Fibroblast of mammary gland (primary cell): ENCODE results near the gene POU2F3.

ENCODE experiments used
- DNase-seq: peaks from one replicate; pipeline ENCODE4 v3.0.0-alpha.2; 2010; ENCODE audit warnings: low read depth
- H3K4me3 ChIP-seq: 2 replicates; pipeline ENCODE4 v1.5.1; 2011; ENCODE audit warnings: low read depth, mild to moderate bottlenecking, low read length, moderate library complexity; ENCODE audit not compliant: control insufficient read depth
- TF ChIP-seq, protein P1 (sequence below): conservative IDR thresholded peaks from 2 replicates; pipeline ENCODE4 v1.5.1; 2011; ENCODE audit warnings: low read depth, low read length, inconsistent platforms; ENCODE audit not compliant: control insufficient read depth, insufficient read depth

POU2F3 gene

GRCh38 chr11:120209746-120210625 is 30.0 kb upstream of the POU2F3 start:
- TF ChIP-seq, protein P1, sequence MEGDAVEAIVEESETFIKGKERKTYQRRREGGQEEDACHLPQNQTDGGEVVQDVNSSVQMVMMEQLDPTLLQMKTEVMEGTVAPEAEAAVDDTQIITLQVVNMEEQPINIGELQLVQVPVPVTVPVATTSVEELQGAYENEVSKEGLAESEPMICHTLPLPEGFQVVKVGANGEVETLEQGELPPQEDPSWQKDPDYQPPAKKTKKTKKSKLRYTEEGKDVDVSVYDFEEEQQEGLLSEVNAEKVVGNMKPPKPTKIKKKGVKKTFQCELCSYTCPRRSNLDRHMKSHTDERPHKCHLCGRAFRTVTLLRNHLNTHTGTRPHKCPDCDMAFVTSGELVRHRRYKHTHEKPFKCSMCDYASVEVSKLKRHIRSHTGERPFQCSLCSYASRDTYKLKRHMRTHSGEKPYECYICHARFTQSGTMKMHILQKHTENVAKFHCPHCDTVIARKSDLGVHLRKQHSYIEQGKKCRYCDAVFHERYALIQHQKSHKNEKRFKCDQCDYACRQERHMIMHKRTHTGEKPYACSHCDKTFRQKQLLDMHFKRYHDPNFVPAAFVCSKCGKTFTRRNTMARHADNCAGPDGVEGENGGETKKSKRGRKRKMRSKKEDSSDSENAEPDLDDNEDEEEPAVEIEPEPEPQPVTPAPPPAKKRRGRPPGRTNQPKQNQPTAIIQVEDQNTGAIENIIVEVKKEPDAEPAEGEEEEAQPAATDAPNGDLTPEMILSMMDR: no peak
- no peak for DNase-seq

GRCh38 chr11:120210626-120211521 is 29.1 kb upstream of the POU2F3 start, which contains the start of gene OAF:
OAF (plus strand) TSS chr11:120211032; CDS start chr11:120211280, 248 bp downstream.
- H3K4me3 ChIP-seq: peak within 1 kb of the TSS; percentile 83
- DNase-seq: peak; percentile 88
- TF ChIP-seq, protein P1: no peak

More at GRCh38 chr11:120209746-120210625, 30.0 kb upstream of the POU2F3 start:
- H3K4me3 ChIP-seq: peak overlapping the region; percentile 54

DNA sequence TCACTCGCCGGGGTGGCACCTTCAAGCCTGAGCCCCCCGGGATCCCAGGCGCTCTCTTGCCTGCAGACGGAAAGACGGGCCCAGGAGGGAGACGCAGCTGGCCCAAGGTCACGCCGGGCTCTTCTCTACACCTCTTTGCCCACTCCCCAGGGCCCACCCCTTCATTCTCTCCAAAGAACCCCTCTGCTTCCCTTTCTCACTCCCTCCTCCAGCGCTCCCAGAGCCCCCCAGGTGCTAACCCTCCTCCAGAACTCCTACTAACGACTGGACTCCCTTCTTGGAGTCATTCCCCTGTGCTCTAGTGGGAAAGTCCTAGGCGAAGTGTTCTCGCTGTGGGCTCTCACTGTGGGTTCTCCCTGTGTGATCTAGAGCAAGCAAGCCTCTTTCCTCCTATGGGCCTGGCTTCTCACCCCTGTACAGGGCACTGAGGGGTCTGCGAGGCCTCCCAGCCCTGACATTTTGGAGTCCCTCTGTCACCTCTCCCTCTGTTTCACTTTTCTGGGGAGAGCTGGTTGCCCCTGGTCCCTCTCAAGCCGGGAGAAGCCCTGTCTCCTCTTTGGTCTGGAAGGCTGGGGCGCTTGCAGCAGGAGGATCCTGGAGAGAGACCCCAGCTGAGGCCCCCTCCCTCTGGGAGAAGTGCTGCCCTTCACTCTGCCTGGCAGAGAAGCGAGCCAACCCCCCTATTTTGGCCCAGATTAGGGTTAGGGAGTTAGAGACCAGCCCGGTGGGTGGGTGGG is 28.2 kb upstream of the POU2F3 start:
- H3K4me3 ChIP-seq: peak overlapping the region; percentile 83
- TF ChIP-seq, protein P1: no peak
- no peak for DNase-seq

- TF ChIP-seq, protein P1: no peak
- peak overlapping the region; percentile 83 for H3K4me3 ChIP-seq
- no peak for DNase-seq
Measured at GRCh38 chr11:120212259-120212878, 27.6 kb upstream of the POU2F3 start.

DNA sequence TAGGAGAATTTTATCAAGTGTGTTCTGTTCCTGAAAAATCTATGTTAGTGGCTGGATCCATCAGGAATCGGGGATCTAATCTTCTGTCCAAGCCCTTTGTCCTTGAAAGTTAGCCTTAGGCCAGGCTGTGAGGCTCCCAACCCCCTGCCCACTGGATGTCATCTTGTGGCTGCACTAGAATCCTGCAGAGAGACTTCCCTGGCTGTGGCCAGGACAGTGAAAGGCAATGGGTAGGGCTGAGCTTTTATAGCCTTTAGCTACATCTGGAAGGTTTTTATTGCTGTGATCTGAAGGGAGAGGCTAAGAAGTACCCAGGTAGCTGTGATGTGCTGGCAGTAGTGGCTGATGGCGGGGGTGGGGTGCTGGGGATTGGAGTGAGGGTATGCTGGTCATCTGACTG is 27.0 kb upstream of the POU2F3 start:
- no peak for DNase-seq
- TF ChIP-seq, protein P1: no peak
- H3K4me3 ChIP-seq: peak overlapping the region; percentile 83
